GM20000 (cell line): ENCODE data around the gene AGR2.
"Not testable (repeated sequence)": the region's sequence is repeated elsewhere in the genome, so short reads cannot be mapped to it uniquely, and the experiment has no call there.

Experiments
- DNase-seq: peaks from one replicate; pipeline ENCODE4 v3.0.0; 2012; ENCODE audit warnings: low spot score
- CTCF ChIP-seq: IDR thresholded peaks from 2 replicates; pipeline ENCODE4 v1.5.1; 2012; ENCODE audit warnings: mild to moderate bottlenecking, control low read depth; ENCODE audit errors: extremely low read depth, missing control alignments

The AGR2 gene

GRCh38 chr7:16774294-16774693, 30.5 kb downstream of the AGR2 start:
- no peak for TF ChIP-seq CTCF
- DNase-seq, result no peak

- no peak for TF ChIP-seq CTCF
These were observed 30.9 kb downstream of the AGR2 start for GRCh38 chr7:16773884-16774283.

GRCh38 chr7:16773326-16773725, 31.5 kb downstream of the AGR2 start:
- DNase-seq, result no peak
- TF ChIP-seq CTCF, result no peak

More at GRCh38 chr7:16773884-16774283, 30.9 kb downstream of the AGR2 start:
- no peak for DNase-seq

- no peak for TF ChIP-seq CTCF
- DNase-seq, result no peak
These were observed 34.0 kb downstream of the AGR2 start for GRCh38 chr7:16770657-16771329.

- DNase-seq, result not testable (repeated sequence)
These were observed 34.8 kb downstream of the AGR2 start for GRCh38 chr7:16769994-16770393.

- no peak for DNase-seq
- no peak for TF ChIP-seq CTCF
These were observed 39.4 kb downstream of the AGR2 start for GRCh38 chr7:16765436-16765859.

GRCh38 chr7:16764942-16765341, 39.9 kb downstream of the AGR2 start:
- no peak for TF ChIP-seq CTCF
- DNase-seq, result no peak

GRCh38 chr7:16762177-16762576, 42.6 kb downstream of the AGR2 start:
- DNase-seq, result no peak
- no peak for TF ChIP-seq CTCF
